Ascending aorta (tissue), 2 donors: Measurements from ENCODE around the gene PHPT1. TPM values are rescaled to one million over a fixed set of nuclear protein-coding genes. Genes with fewer than 3 reads are reported as not detected.
"Not testable (repeated sequence)": the region's sequence is repeated elsewhere in the genome, so short reads cannot be mapped to it uniquely, and the experiment has no call there.

Experiments used
- DNase-seq, 2 donors: peaks; one replicate each; pipeline ENCODE4 v3.0.0-alpha.2; 2019; ENCODE audit warnings: low spot score in 2 of 2
- H3K27ac ChIP-seq, 2 donors: fragments of 200-600 bp; sonication (generic); one replicate each; pipeline ENCODE4 v1.5.1; 2016 to 2017; ENCODE audit warnings: mild to moderate bottlenecking in 1 of 2
- H3K27me3 ChIP-seq: fragments of 200-600 bp; sonication (generic); one replicate; pipeline ENCODE4 v1.5.1; 2017
- H3K36me3 ChIP-seq, 2 donors: fragments of 200-600 bp; sonication (generic); one replicate each; pipeline ENCODE4 v1.5.1; 2016
- H3K4me1 ChIP-seq, 2 donors: fragments of 200-600 bp; sonication (generic); one replicate each; pipeline ENCODE4 v1.5.1; 2016 to 2017; ENCODE audit warnings: mild to moderate bottlenecking in 1 of 2
- H3K4me3 ChIP-seq, 2 donors: fragments of 200-600 bp; sonication (generic); one replicate each; pipeline ENCODE4 v1.5.1; 2016 to 2017; ENCODE audit warnings: mild to moderate bottlenecking in 1 of 2
- H3K9me3 ChIP-seq, 2 donors: fragments of 200-600 bp; sonication (generic); one replicate each; pipeline ENCODE4 v1.5.1; 2016
- intact Hi-C: fragments of 100-400 bp; cut with DNase I; formaldehyde crosslinking; loops from one replicate; pipeline ENCODE4 v1.15.1; 2023
- total RNA-seq: library from RNA; depleted of rRNA; stranded (reverse); fragments of >200 nt; gene quantifications from one replicate; pipeline ENCODE4 v1.1.0, GENCODE V29; 2016
- TF ChIP-seq, protein P1 (sequence below), 3 experiments: fragments of 200-600 bp in 2 of 3; fragments of 450-650 bp in 1 of 3; sonication (generic) in 2 of 3; IDR thresholded peaks; one replicate each; pipeline ENCODE4 v1.5.1; 2016 to 2019; ENCODE audit warnings: antibody characterized with exemption in 3 of 3, mild to moderate bottlenecking in 1 of 3, moderate library complexity in 1 of 3

The PHPT1 gene
- total RNA-seq, 1 donor from 2014 or later: 108 TPM

DNA sequence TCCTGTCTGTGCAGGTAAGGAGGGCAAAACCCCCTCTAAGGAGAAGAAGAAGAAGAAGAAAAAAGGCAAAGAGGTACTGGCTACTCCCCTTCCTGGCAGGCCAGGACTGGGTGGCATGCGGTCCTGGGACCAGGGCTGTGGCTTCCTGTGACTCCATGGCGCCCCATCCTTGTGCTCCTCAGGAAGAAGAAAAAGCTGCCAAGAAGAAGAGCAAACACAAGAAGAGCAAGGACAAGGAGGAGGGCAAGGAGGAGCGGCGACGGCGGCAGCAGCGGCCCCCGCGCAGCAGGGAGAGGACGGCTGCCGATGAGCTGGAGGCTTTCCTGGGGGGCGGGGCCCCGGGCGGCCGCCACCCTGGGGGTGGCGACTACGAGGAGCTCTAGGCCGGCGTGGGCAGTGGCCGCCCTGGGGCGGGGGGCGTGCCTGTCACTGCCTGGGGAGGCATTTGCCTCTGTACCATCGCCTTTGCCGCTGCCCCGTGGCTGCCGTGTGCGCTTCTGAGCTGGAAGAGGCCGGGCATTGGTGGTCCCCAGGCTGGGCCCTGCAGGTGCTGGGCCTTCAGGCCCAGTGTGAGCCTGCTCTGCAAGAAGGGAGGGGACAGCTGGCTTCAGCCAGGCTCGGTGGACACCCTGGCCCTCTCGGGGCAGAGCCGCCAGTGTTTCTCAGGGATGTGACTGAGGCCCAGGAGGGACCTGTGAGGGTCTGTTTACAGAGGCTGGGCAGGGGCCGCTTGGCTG is 8.9 kb upstream of the PHPT1 start:
- Histone ChIP-seq H3K27ac (no peak overlapping the region), H3K4me1 (peaks cover 3 to 22% of the 10 kb centered on the region in 2 donors), H3K27me3 (peaks cover 15% of the 10 kb centered on the region), H3K9me3 (no peaks in the 10 kb centered on the region), H3K36me3 (peaks cover 17 to 51% of the 10 kb centered on the region in 2 donors), H3K4me3 (no peak overlapping the region)
- intact Hi-C loops: no loop called here
- no peak for DNase-seq
- TF ChIP-seq, protein P1, sequence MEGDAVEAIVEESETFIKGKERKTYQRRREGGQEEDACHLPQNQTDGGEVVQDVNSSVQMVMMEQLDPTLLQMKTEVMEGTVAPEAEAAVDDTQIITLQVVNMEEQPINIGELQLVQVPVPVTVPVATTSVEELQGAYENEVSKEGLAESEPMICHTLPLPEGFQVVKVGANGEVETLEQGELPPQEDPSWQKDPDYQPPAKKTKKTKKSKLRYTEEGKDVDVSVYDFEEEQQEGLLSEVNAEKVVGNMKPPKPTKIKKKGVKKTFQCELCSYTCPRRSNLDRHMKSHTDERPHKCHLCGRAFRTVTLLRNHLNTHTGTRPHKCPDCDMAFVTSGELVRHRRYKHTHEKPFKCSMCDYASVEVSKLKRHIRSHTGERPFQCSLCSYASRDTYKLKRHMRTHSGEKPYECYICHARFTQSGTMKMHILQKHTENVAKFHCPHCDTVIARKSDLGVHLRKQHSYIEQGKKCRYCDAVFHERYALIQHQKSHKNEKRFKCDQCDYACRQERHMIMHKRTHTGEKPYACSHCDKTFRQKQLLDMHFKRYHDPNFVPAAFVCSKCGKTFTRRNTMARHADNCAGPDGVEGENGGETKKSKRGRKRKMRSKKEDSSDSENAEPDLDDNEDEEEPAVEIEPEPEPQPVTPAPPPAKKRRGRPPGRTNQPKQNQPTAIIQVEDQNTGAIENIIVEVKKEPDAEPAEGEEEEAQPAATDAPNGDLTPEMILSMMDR (IDR thresholded peaks at IDR 0.05): no peak

DNA sequence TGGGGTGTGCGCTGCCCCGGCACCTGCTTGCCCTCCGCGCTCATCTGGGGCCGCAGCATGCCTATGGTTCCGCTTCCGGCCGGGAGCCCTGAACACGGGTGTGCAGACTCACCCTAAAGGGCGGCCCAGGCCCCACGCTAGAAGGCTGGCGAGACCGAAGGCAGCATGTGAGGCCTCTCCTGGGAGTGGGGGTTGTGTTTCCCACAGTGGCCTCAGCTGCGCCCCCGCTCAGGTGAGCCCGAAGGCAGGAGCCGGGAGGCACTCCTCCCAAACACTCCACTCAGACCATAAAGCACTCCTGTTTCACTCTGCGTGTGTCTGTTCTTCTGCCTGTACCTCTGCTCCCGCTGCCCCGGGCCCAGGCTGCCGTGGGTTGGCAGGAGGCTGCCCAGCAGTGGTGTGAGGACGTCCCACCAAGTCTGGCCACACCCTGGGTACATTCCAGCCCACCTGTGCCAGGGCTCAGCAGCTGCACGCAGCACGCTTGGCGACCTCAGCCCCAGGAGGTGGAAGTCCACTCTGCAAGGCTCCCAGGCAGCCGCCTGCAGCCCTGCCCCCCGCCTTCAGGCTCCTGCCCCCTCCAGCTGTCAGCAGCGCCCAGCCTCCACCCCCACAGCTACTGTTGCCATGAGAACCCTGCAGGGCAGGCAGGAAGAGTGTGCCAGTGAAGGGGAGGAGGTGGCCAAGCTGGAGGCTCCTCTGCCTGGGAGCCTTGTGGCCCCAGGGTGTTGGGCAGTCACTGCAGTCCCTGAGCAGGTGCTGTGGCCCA is 8.1 kb upstream of the PHPT1 start:
- peaks cover 13 to 44% of the 10 kb centered on the region in 2 donors for H3K36me3 ChIP-seq
- intact Hi-C loops: no loop called here

DNA sequence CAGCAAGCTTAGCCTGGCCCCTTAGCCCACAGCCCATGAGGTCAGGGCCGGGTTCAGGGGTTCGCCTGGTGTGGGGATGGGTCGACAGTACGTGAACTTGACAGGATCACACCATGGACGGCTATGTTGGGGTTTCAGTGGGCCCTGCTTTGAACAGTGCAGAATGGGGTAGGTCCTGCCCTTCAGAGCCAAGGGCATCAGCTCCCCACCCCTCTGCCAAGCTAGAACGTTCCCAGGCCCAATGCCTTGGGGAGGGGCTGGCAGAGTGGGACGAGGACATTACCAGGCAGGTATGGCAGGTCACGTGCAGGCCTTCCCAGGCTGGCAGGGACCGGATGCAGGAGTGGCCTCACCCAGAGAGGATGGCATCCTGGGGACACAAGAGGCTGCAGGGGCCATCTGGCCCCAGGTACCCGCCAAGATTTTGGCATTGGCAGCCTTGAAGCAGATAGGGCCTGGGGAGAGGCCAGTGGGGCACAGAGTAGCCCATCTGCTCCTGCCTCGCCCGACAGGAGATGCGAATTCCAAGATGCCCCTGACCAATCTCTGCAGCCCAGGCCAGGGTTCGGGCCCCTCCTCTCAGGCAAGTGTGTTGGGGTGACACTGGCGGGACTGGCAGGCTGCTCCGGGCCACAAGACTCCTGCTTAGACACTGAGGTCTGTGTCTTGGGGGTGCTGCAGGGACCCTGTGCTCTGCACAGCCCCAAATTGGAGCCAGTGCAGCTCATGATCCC is 7.4 kb upstream of the PHPT1 start:
- DNase-seq: peak in 1 of 2 donors; percentile 62
- H3K27ac ChIP-seq, intact Hi-C loops, H3K9me3 ChIP-seq: not testable (repeated sequence)
- Histone ChIP-seq H3K36me3 (peaks cover 13 to 37% of the 10 kb centered on the region in 2 donors), H3K4me3 (peak overlapping the region; percentile 49 to 71), H3K27me3 (peaks cover 28% of the 10 kb centered on the region), H3K4me1 (peaks cover 3 to 26% of the 10 kb centered on the region in 2 donors)

More for the DNA sequence above, 8.1 kb upstream of the PHPT1 start:
- Histone ChIP-seq H3K27ac (no peak overlapping the region), H3K4me3 (no peak overlapping the region), H3K9me3 (no peaks in the 10 kb centered on the region), H3K4me1 (peaks cover 3 to 22% of the 10 kb centered on the region in 2 donors), H3K27me3 (peaks cover 22% of the 10 kb centered on the region)
- TF ChIP-seq, protein P1 (IDR thresholded peaks at IDR 0.05): no peak
- DNase-seq: peak in 1 of 2 donors; percentile 64

DNA sequence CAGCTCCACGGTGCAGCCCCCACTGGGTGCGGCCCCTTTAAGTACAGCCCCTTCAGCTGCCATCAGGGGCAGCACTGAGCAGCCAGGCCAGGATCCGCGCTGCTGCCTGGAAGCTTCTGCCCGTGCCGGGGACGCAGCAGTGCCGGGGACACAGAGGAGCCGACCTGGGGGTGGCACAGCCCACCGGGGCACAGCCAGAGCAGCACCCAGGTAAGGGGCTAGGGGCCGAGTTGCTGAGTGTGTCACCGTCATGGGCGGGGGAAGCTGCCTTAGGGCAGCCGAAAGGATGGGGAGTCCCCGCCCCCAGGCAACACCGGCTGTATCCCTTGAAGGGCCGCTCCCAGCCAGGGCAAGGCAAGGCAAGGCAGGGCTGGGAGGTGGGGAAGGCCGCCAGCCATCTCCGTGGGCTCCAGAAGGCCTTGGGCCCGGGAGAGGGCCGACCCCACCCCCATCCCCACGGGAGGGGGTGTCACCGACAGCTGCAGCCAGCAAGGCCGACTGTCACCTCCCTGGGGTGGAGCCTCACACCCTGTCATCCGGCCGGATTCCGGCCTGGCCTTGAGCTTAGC is 6.7 kb upstream of the PHPT1 start, which contains the start of gene AJM1:
Gene AJM1, plus strand, starts transcription at position 99 of the 569 bp plus-strand sequence. CDS start 1,937 bp downstream, outside the sequence.
- Histone ChIP-seq H3K4me1 (peaks cover 3 to 31% of the 10 kb centered on the region in 2 donors), H3K4me3 (peak within 1 kb of the TSS; percentile 49 to 71), H3K27ac (peak within 1 kb of the TSS in 1 of 2 donors; percentile 58), H3K27me3 (peaks cover 34% of the 10 kb centered on the region), H3K36me3 (peaks cover 13 to 34% of the 10 kb centered on the region in 2 donors)
- intact Hi-C loops, H3K9me3 ChIP-seq: not testable (repeated sequence)
- TF ChIP-seq, protein P1 (IDR thresholded peaks at IDR 0.05): peak; percentile 77 to 96 (median 95)
- DNase-seq: peak in 1 of 2 donors; percentile 86

DNA sequence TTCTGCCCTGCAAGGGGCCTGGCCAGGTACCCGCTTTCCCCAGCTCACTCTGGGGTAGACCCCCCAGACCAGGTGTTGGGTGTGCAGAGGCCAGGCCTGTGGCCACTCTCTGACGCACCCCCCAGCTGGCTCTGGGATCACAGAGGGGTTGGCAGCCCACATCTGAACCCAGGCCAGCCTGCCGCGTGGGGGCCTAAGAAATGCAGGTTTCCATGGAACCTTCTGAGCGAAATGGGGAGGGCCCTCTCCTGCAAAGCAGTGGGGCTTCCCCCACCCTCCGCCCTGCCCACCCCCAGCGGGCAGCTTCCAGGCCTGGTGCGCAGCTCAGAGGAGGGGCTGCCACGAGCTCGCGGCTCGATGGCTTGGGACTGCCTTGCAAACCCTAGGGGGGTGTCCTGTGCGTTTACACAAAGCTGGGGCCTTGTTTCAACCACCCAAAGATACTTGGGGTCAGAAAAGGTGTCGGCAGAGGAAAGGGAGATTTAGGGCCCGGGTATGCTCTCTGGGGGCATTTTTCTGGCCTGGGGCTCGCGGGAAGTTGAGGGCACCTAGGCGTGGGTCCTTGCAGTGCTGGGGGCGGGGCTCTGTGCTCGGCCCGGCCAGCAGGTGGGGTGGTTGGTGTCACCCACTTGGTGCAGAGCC is 5.9 kb upstream of the PHPT1 start:
- Histone ChIP-seq H3K36me3 (peaks cover 13 to 26% of the 10 kb centered on the region in 2 donors), H3K27me3 (peaks cover 34% of the 10 kb centered on the region), H3K4me3 (peak overlapping the region in 1 of 2 donors; percentile 71), H3K4me1 (peaks cover 3 to 32% of the 10 kb centered on the region in 2 donors)
- H3K9me3 ChIP-seq, intact Hi-C loops, H3K27ac ChIP-seq, DNase-seq: not testable (repeated sequence)
